ENCODE measurements around the gene HIC2. TPM values are rescaled to one million over a fixed set of nuclear protein-coding genes. Genes with fewer than 3 reads are reported as not detected.
"Not testable (repeated sequence)": the region's sequence is repeated elsewhere in the genome, so short reads cannot be mapped to it uniquely, and the experiment has no call there.

The HIC2 gene
- total RNA-seq, 1 experiment from 2014 or later, result 4.2 TPM

DNA sequence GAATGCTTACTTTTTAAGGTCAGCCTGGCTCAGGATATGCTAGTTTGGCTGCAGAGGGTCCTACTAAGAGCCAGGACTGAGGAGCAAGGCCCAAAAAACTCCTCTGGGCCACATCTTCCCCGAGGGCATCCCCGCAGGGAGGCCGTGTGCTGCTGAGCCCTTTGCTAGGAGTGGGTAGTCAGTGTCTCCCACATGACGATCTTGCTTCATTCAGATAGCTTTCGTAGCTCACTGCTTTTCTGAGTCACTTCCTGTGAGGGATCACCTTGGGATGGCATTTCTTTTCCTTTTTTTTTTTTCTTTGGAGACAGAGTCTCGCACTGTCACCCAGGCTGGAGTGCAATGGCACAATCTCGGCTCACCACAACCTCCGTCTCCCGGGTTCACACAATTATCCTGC is 27.2 kb upstream of the HIC2 start:
- H3K4me2 ChIP-seq; CTCF ChIA-PET; POLR2A ChIA-PET (ENCODE audit: unreplicated experiment); H3K4me1 ChIP-seq (replicated peaks; ENCODE audit: insufficient read depth); H3K4me3 ChIP-seq; intact Hi-C loops (cut with micrococcal nuclease; ENCODE audit: unreplicated experiment); H3K27me3 ChIP-seq (ENCODE audit: insufficient read depth, low read depth); BruUV-seq (replicated peaks); H2AFZ ChIP-seq; H3K9me3 ChIP-seq (ENCODE audit: insufficient read depth, low read depth); H3K79me2 ChIP-seq (ENCODE audit: low read depth); H3K9me2 ChIP-seq (ENCODE audit: insufficient read depth); H3K36me3 ChIP-seq (ENCODE audit: low read depth); H3K27ac ChIP-seq; H4K20me1 ChIP-seq (ENCODE audit: insufficient read depth); H3F3A ChIP-seq (ENCODE audit: insufficient read depth, low read depth); DNase-seq: not testable (repeated sequence)

DNA sequence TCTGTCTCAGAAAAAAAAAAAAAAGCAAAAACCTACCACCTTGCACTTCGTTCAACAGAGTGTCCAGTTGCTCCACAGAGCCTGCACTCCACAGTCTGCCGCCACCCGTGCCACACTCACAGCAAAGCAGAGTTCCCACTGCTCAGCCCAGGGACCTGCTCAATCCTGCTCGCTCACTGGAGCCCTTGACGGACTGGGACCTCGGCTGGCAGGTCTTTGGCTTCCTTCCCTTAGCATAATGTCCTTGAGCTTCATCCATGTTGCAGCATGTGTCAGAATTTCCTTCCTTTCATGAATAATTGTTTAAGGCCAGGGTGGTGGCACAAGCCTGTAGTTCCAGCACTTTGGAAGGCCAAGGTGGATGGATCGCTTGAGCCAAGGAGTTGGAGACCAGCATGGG is 22.6 kb upstream of the HIC2 start:
- BruUV-seq (replicated peaks); H3K79me2 ChIP-seq (ENCODE audit: low read depth); H2AFZ ChIP-seq; H3F3A ChIP-seq (ENCODE audit: insufficient read depth, low read depth); DNase-seq; H3K4me3 ChIP-seq; H3K9me3 ChIP-seq (ENCODE audit: insufficient read depth, low read depth); CTCF ChIA-PET; H3K27me3 ChIP-seq (ENCODE audit: insufficient read depth, low read depth); H4K20me1 ChIP-seq (ENCODE audit: insufficient read depth); H3K27ac ChIP-seq; H3K4me1 ChIP-seq (replicated peaks; ENCODE audit: insufficient read depth); H3K36me3 ChIP-seq (ENCODE audit: low read depth); H3K4me2 ChIP-seq; POLR2A ChIA-PET (ENCODE audit: unreplicated experiment); H3K9me2 ChIP-seq (ENCODE audit: insufficient read depth); intact Hi-C loops (cut with micrococcal nuclease; ENCODE audit: unreplicated experiment): not testable (repeated sequence)

DNA sequence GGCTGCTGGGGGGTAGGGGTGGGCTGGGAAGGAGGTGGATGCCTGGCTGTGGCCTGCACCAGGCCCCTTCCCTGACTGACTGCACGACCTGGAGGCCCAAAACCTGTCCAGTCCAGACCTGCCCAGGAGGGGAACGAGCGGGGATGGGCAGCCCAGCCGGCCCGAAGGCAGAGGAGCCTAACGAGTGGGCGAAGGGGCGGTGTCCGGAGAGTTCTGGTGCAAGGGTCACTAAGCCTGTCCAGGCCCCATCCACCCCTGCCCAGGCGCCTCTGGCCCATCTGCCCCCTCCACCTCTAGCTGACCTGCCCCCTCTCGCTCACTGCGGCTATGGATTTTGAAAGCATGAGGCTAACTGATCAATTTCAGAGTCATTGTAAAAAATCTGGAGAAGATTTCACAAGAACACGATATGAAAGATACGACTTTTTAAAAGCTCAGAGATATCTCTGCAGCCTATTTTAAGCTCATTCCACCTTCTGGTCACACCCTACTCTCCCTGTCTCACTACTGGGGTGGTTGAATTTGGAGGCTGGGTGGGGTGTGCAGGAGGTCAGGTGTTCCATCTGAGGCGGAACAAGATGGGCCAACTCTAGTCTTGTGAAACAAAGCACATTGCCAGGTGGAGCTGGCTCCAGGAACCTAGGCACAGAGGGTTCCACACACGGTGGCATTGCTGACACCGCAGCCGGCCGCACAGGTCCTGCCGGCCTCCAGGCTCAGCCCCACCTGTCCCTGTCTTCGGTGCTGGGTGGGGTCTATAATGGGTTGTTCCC is 15.8 kb upstream of the HIC2 start:
- H3K36me3 ChIP-seq (ENCODE audit: low read depth); H4K20me1 ChIP-seq (ENCODE audit: insufficient read depth); DNase-seq; H3K27ac ChIP-seq; H3K4me1 ChIP-seq (replicated peaks; ENCODE audit: insufficient read depth); POLR2A ChIA-PET (ENCODE audit: unreplicated experiment); BruUV-seq (replicated peaks); H3K4me2 ChIP-seq; CTCF ChIA-PET; intact Hi-C loops (cut with micrococcal nuclease; ENCODE audit: unreplicated experiment); H3K9me3 ChIP-seq (ENCODE audit: insufficient read depth, low read depth); H3K9me2 ChIP-seq (ENCODE audit: insufficient read depth); H3K27me3 ChIP-seq (ENCODE audit: insufficient read depth, low read depth); H3F3A ChIP-seq (ENCODE audit: insufficient read depth, low read depth); H2AFZ ChIP-seq; H3K79me2 ChIP-seq (ENCODE audit: low read depth); H3K4me3 ChIP-seq: not testable (repeated sequence)

DNA sequence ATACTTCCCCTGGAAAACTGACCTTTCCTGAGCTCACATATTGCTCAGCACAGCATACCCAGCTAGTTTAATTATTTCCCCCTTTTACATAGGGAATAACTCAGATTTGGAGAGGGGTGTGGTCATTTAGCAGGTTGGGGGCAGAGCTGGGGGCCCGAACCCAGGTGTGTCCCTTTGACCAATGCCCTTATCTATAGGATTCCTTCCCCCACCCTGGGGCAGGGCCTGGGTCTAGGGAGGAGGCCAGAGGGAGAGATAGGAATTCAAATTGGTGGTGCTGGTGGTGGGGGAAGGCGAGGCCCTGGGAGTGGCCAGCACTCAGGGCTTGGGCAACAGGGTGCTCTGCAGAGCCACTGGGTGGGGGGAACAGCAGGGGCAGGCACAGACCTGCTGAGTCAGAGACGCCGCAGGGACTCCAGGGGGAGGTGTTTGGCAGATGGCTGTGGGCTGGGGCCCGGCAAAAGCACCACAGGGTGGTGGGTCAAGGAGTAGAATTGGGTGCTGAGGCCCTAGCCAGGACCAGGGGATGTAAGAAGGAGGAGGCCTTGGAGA is 14.3 kb upstream of the HIC2 start:
- POLR2A ChIA-PET (ENCODE audit: unreplicated experiment); H3K4me1 ChIP-seq (replicated peaks; ENCODE audit: insufficient read depth); CTCF ChIA-PET; H3K79me2 ChIP-seq (ENCODE audit: low read depth); H3K27ac ChIP-seq; H3K9me2 ChIP-seq (ENCODE audit: insufficient read depth); H3K27me3 ChIP-seq (ENCODE audit: insufficient read depth, low read depth); H4K20me1 ChIP-seq (ENCODE audit: insufficient read depth); BruUV-seq (replicated peaks); H3F3A ChIP-seq (ENCODE audit: insufficient read depth, low read depth); H3K4me2 ChIP-seq; H3K36me3 ChIP-seq (ENCODE audit: low read depth); H2AFZ ChIP-seq; H3K4me3 ChIP-seq; intact Hi-C loops (cut with micrococcal nuclease; ENCODE audit: unreplicated experiment); H3K9me3 ChIP-seq (ENCODE audit: insufficient read depth, low read depth): not testable (repeated sequence)
- peak in 1 of 2 experiments; percentile 20 for DNase-seq

DNA sequence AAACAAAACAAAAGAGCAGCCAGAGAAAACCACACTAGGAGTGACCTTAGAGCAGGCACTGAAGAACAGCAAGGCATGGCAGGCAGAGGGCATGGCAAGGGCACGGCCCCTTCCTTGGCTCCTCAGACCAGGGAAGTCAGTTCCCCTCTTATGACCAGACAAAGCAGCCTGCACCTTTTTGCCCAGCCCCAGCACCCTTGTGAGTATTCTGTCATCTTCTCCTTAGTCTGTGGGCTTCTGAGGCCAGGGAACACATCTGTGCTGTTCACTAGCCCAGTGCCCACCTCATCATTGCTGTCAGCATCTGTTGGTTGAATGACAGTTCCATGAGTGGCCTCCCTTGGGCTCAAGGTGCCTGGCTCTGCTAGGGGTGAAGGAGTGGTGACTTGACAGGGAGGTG is 10.0 kb upstream of the HIC2 start:
- H3K36me3 ChIP-seq (ENCODE audit: low read depth); CTCF ChIA-PET; DNase-seq; H3K4me3 ChIP-seq; H4K20me1 ChIP-seq (ENCODE audit: insufficient read depth); BruUV-seq (replicated peaks); H3K4me1 ChIP-seq (replicated peaks; ENCODE audit: insufficient read depth); H3K4me2 ChIP-seq; intact Hi-C loops (cut with micrococcal nuclease; ENCODE audit: unreplicated experiment); H3K27me3 ChIP-seq (ENCODE audit: insufficient read depth, low read depth); H3K9me2 ChIP-seq (ENCODE audit: insufficient read depth); H3K27ac ChIP-seq; H3K79me2 ChIP-seq (ENCODE audit: low read depth); H2AFZ ChIP-seq; POLR2A ChIA-PET (ENCODE audit: unreplicated experiment); H3K9me3 ChIP-seq (ENCODE audit: insufficient read depth, low read depth); H3F3A ChIP-seq (ENCODE audit: insufficient read depth, low read depth): not testable (repeated sequence)

DNA sequence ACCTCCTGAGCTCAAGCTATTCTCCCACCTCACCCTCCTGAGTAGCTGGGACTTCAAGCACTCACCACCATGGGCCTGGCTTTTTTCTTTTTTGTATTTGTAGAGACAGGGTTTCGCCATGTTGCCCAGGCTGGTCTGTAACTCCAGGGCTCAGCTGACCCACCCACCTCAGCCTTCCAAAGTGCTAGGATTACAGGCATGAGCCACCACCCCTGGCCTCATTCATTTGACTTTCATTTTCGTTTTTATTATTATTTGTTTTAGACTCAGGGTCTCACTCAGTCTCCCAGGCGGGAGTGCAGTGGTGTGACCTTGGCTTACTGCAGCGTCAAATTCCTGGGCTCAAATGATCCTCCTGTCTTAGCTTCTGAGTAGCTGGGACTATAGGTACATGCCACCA is 9.4 kb upstream of the HIC2 start:
- POLR2A ChIA-PET (ENCODE audit: unreplicated experiment); BruUV-seq (replicated peaks): not testable (repeated sequence)

DNA sequence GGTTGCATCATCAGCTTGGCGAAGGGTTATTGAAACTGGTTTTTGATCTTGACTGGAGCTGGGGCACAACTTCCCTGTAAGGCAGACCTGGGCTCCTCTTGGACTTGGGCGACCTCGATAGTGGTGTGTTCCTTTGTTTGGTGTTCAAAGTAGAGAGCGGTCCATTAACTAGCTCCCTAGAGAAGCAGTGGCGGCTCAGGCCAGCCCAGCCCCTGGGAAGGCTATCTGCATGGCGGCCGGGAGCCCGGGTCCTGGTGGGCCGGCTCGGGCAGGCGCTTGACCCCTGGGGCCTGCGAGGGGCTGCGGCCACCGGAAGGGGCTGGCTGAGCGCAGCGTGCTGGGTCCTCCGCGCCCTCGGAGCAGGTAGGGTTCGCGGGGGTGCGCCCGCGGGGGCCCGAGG is 796 bp upstream of the HIC2 start:
- BruUV-seq (replicated peaks), result not testable (repeated sequence)

More for the DNA sequence above, 9.4 kb upstream of the HIC2 start:
- H3K9me2 ChIP-seq (ENCODE audit: insufficient read depth); H3K4me3 ChIP-seq; DNase-seq; H3K27me3 ChIP-seq (ENCODE audit: insufficient read depth, low read depth); H4K20me1 ChIP-seq (ENCODE audit: insufficient read depth); intact Hi-C loops (cut with micrococcal nuclease; ENCODE audit: unreplicated experiment); H3K79me2 ChIP-seq (ENCODE audit: low read depth); H3K9me3 ChIP-seq (ENCODE audit: insufficient read depth, low read depth); H3K27ac ChIP-seq; H3K36me3 ChIP-seq (ENCODE audit: low read depth); H3K4me1 ChIP-seq (replicated peaks; ENCODE audit: insufficient read depth); H3K4me2 ChIP-seq; CTCF ChIA-PET; H2AFZ ChIP-seq; H3F3A ChIP-seq (ENCODE audit: insufficient read depth, low read depth): not testable (repeated sequence)

More for the DNA sequence above, 796 bp upstream of the HIC2 start:
- H3K36me3 ChIP-seq (ENCODE audit: low read depth); H3F3A ChIP-seq (ENCODE audit: insufficient read depth, low read depth); H3K4me3 ChIP-seq; CTCF ChIA-PET; H4K20me1 ChIP-seq (ENCODE audit: insufficient read depth); H3K27ac ChIP-seq; H3K9me2 ChIP-seq (ENCODE audit: insufficient read depth); H3K4me1 ChIP-seq (replicated peaks; ENCODE audit: insufficient read depth); DNase-seq; intact Hi-C loops (cut with micrococcal nuclease; ENCODE audit: unreplicated experiment); H3K79me2 ChIP-seq (ENCODE audit: low read depth); H3K27me3 ChIP-seq (ENCODE audit: insufficient read depth, low read depth); H3K9me3 ChIP-seq (ENCODE audit: insufficient read depth, low read depth); H2AFZ ChIP-seq; POLR2A ChIA-PET (ENCODE audit: unreplicated experiment); H3K4me2 ChIP-seq: not testable (repeated sequence)

Data from PC-9 (cell line).